ENCODE results near the gene FA2H.
A peak's percentile ranks its signal among the peaks of the same experiment; 100 is the strongest.
"Not testable (repeated sequence)": the region's sequence is repeated elsewhere in the genome, so short reads cannot be mapped to it uniquely, and the experiment has no call there.

Gene FA2H, protein sequence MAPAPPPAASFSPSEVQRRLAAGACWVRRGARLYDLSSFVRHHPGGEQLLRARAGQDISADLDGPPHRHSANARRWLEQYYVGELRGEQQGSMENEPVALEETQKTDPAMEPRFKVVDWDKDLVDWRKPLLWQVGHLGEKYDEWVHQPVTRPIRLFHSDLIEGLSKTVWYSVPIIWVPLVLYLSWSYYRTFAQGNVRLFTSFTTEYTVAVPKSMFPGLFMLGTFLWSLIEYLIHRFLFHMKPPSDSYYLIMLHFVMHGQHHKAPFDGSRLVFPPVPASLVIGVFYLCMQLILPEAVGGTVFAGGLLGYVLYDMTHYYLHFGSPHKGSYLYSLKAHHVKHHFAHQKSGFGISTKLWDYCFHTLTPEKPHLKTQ

DNA sequence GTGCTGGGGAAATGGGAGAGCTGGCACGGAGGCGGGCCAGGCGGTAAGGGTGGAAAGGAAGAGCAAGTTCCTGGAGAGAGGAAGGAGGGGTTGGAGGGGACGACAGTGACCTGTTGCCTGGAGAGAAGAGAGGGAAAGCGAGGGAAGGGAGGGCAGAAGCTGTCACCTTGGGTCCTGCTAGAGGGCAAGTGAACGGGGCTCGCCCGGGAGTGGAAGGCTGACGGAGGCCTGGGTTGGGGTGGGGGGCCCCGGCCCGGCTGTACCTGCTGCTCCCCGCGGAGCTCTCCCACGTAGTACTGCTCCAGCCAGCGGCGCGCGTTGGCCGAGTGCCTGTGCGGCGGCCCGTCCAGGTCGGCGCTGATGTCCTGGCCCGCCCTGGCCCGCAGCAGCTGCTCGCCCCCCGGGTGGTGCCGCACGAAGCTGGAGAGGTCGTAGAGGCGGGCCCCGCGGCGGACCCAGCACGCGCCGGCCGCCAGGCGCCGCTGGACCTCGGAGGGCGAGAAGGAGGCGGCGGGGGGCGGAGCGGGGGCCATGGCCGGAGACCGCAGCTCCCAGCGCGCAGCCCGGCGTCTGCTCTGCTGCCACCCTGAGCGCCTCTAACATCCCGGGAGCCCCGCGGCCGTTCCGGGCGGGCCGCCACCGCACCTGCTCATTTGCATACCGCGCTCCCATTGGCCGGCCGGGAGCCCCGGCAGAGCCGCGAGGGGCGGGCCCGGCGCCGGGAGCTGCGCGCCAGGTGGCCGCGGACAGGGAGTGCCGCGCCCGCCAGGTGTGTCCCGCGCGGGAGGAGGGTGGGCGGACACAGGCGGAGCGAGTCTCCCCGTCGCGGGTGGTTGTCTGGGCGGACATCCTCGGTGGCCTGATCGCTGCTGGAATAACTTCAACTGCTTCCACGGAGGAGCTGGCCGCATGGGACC is at the start of gene FA2H:
Gene FA2H, minus strand, starts transcription at position 598 of the 917 bp plus-strand sequence. Its CDS starts 65 bp downstream, at position 533.
- no peak for TF ChIP-seq CTCF (IDR thresholded peaks at IDR 0.05; ENCODE audit: low read depth, low read length, missing control alignments)
- peak within 1 kb of the TSS; percentile 20; the same call in 1 of the 2 replicates for H3K4me3 ChIP-seq (replicated peaks; ENCODE audit: low read depth, low read length)
- no peak for DNase-seq (ENCODE audit: extremely low read depth, low read depth)

GRCh38 chr16:74817851-74818250 is 43.2 kb upstream of the FA2H start:
- no peak overlapping the region for H3K4me3 ChIP-seq (replicated peaks; ENCODE audit: low read depth, low read length)
- no peak for TF ChIP-seq CTCF (IDR thresholded peaks at IDR 0.05; ENCODE audit: low read depth, low read length, missing control alignments)
- no peak for DNase-seq (ENCODE audit: extremely low read depth, low read depth)

DNA sequence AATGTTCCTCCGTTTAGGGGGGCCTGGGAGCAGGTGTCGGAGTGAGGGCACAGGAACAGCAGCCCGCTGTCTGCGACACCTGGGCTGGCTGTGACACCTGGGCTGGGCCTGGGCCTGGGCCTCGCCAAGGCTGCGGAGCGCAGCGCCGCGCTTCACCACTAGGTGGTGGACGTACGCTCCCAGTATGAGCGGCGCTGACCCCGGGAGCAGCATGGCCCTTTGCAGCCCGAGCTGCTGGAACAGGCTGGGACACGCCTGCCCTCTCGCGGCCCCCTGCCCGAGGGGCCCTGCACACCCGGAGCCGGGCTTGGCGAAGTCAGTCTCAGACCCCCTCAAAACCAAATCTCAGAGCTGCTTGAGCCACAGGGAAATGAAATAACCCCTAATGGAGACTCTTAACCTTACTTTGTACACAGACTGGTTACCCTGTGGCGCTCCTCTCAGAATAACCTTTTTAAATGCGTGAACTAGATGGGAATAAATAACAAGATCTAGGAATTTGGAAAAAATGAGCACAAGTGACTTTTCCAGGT is 38.6 kb upstream of the FA2H start:
- peak; percentile 26 for DNase-seq (ENCODE audit: extremely low read depth, low read depth)
- peak; percentile 98 for TF ChIP-seq CTCF (IDR thresholded peaks at IDR 0.05; ENCODE audit: low read depth, low read length, missing control alignments)
- H3K4me3 ChIP-seq (replicated peaks; ENCODE audit: low read depth, low read length): no peak overlapping the region

GRCh38 chr16:74811911-74812310 is 37.3 kb upstream of the FA2H start:
- no peak for TF ChIP-seq CTCF (IDR thresholded peaks at IDR 0.05; ENCODE audit: low read depth, low read length, missing control alignments)
- no peak for DNase-seq (ENCODE audit: extremely low read depth, low read depth)
- H3K4me3 ChIP-seq (replicated peaks; ENCODE audit: low read depth, low read length): no peak overlapping the region

DNA sequence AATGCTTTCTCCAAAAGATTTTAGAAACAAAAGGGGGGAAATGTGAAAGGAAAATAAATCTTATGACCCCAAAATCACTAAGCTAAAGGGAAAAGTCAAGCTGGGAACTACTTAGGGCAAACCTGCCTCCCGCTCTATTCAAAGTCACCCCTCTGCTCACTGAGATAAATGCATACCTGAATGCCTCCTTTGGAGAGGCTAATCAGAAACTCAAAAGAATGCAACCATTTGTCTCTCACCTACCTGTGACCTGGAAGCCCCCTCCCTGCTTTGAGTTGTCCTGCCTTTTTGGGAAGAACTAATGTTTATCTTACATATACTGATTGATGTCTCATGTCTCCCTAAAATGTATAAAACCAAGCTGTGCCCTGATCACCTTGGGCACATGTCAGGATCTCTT is 36.6 kb upstream of the FA2H start:
- H3K4me3 ChIP-seq (replicated peaks; ENCODE audit: low read depth, low read length); DNase-seq (ENCODE audit: extremely low read depth, low read depth): not testable (repeated sequence)

DNA sequence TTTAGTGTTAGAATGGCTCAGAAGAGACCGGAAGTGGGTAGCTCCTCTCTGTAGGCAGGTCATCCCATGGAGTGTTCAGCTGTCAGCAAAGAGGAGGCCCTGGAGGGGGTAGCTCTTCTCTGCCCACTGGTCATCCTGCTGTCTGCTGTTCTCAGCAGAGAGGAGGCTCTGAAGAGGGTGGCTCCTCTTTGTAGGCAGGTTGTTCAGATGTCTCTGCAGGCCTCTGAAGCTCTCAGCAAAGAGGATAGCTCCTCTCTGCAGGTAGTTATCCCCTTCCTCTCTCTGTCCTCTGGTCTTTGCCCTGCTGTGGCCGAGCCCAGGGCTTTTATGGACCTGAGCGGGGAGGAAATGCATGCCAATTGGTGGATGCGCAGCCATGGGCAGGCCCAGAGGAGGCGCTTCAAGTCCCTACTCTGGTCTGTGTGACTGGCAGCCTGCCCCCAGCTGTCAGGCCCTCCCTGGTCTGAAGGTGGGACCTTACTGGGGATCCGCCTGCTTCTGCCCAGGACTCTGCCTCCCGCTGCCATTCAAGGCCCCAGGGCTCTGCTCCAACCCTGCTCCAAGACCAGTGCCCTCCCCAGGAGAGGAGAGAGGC is 32.5 kb upstream of the FA2H start:
- no peak for TF ChIP-seq CTCF (IDR thresholded peaks at IDR 0.05; ENCODE audit: low read depth, low read length, missing control alignments)
- DNase-seq (ENCODE audit: extremely low read depth, low read depth): no peak
- H3K4me3 ChIP-seq (replicated peaks; ENCODE audit: low read depth, low read length): no peak overlapping the region

All from HFF-Myc (cell line).